Common myeloid progenitor, CD34-positive (primary cell): Measurements from ENCODE around the gene VTI1B.
A peak's percentile ranks its signal among the peaks of the same experiment; 100 is the strongest.

Experiments
- CTCF ChIA-PET: fragments of 350-600 bp; sonication (Branson Sonifier 250); formaldehyde crosslinking; loops from one replicate; lab custom pipeline; 2021; ENCODE audit warnings: antibody characterized with exemption; lab: Charles Lee
- POLR2A ChIA-PET: fragments of 350-600 bp; sonication (Branson Sonifier 250); formaldehyde crosslinking; loops from one replicate; lab custom pipeline; 2021; ENCODE audit warnings: antibody characterized with exemption; lab: Charles Lee
- DNase-seq, 3 donors: peaks; one replicate each; pipeline versions ENCODE4 v3.0.0 to v3.0.0-alpha.2; 2013
- H3K27ac ChIP-seq, 2 experiments: 1 replicate in 1 of 2; 2 replicates in 1 of 2; pipeline ENCODE4 v1.7.0; 2013; ENCODE audit warnings: inconsistent platforms in 2 of 2, low read length in 2 of 2, mild to moderate bottlenecking in 2 of 2, low read depth in 1 of 2, moderate library complexity in 1 of 2; ENCODE audit not compliant: severe bottlenecking in 2 of 2, insufficient read depth in 1 of 2, poor library complexity in 1 of 2
- H3K27me3 ChIP-seq, 5 experiments: replicated peaks in 2 of 5; 1 replicate in 3 of 5; 2 replicates in 2 of 5; pipeline versions ENCODE4 v1.6.1 to v1.7.0; 2013; ENCODE audit warnings: low read length in 4 of 5, mild to moderate bottlenecking in 2 of 5, moderate library complexity in 2 of 5, inconsistent platforms in 1 of 5; ENCODE audit not compliant: insufficient read depth in 5 of 5, control insufficient read depth in 4 of 5
- H3K36me3 ChIP-seq, 4 experiments: 1 replicate in 2 of 4; 2 replicates in 2 of 4; pipeline versions ENCODE4 v1.6.1 to v1.7.0; 2013; ENCODE audit warnings: low read length in 3 of 4, control low read depth in 1 of 4, mild to moderate bottlenecking in 1 of 4; ENCODE audit not compliant: control insufficient read depth in 4 of 4, insufficient read depth in 4 of 4
- H3K4me1 ChIP-seq, 4 experiments: 1 replicate in 3 of 4; 2 replicates in 1 of 4; pipeline versions ENCODE4 v1.6.1 to v1.7.1; 2013; ENCODE audit warnings: low read length in 3 of 4, mild to moderate bottlenecking in 3 of 4, control low read depth in 1 of 4, inconsistent platforms in 1 of 4, moderate library complexity in 1 of 4; ENCODE audit not compliant: control insufficient read depth in 4 of 4, insufficient read depth in 4 of 4; ENCODE audit errors: control extremely low read depth in 1 of 4
- H3K4me3 ChIP-seq, 7 experiments: 1 replicate in 4 of 7; 2 replicates in 3 of 7; pipeline versions ENCODE4 v1.5.1 to v1.7.0; 2013; ENCODE audit warnings: mild to moderate bottlenecking in 7 of 7, low read length in 6 of 7, moderate library complexity in 6 of 7, inconsistent platforms in 2 of 7, low read depth in 2 of 7, control low read depth in 1 of 7; ENCODE audit not compliant: insufficient read depth in 4 of 7, control insufficient read depth in 1 of 7; ENCODE audit errors: extremely low read depth in 1 of 7
- H3K9me3 ChIP-seq, 5 experiments: 1 replicate in 4 of 5; 2 replicates in 1 of 5; pipeline versions ENCODE4 v1.6.1 to v1.7.1; 2013; ENCODE audit warnings: low read length in 4 of 5, mild to moderate bottlenecking in 2 of 5, inconsistent platforms in 1 of 5, low read depth in 1 of 5, moderate library complexity in 1 of 5; ENCODE audit not compliant: control insufficient read depth in 4 of 5, insufficient read depth in 2 of 5; ENCODE audit errors: control extremely low read depth in 1 of 5
- WGBS: methylation state at CpG from one replicate; pipeline ENCODE4 v1.1.5; 2013; ENCODE audit not compliant: insufficient coverage; 5-methylcytosine and 5-hydroxymethylcytosine counted together

The VTI1B gene

DNA sequence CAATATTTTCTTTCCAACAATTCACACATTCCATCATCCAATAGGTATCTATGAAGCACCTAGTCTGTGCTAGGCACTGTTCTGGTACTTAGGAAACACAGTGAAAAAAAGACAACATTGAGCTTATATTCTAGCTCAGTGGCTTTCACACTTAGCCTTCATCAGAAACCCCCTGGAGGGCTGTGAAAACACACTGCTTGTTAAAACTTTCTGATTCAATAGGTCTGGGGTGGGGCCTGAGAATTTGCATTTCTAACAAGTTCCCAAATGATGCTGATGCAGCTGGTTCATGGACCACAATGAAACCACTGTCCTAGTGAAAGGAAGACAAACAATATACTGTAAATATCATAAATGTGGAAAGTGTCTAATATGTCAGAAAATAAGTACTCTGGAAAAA, 5.9 kb downstream of the VTI1B start:
- no peaks in the 10 kb centered on the region for H3K9me3 ChIP-seq
- CTCF ChIA-PET = interaction anchor here (0.7 to 16.3 kb wide), 9 partner anchors 8 to 83 kb away, joined by 3 to 192 read pairs (median 6); no protein-coding TSS in a partner anchor
- peak overlapping the region in 1 of 2 experiments; percentile 45 for H3K27ac ChIP-seq
- H3K4me3 ChIP-seq = no peak overlapping the region
- H3K27me3 ChIP-seq = no peaks in the 10 kb centered on the region
- peaks cover 0 to 4% (median 1%) of the 10 kb centered on the region in 4 experiments for H3K36me3 ChIP-seq
- DNase-seq = no peak
- POLR2A ChIA-PET = interaction anchor here (0.5 to 0.6 kb wide), 2 partner anchors 40 to 78 kb away, joined by 3 read pairs; no protein-coding TSS in a partner anchor
- H3K4me1 ChIP-seq = peaks cover 11 to 29% (median 21%) of the 10 kb centered on the region in 4 experiments

DNA sequence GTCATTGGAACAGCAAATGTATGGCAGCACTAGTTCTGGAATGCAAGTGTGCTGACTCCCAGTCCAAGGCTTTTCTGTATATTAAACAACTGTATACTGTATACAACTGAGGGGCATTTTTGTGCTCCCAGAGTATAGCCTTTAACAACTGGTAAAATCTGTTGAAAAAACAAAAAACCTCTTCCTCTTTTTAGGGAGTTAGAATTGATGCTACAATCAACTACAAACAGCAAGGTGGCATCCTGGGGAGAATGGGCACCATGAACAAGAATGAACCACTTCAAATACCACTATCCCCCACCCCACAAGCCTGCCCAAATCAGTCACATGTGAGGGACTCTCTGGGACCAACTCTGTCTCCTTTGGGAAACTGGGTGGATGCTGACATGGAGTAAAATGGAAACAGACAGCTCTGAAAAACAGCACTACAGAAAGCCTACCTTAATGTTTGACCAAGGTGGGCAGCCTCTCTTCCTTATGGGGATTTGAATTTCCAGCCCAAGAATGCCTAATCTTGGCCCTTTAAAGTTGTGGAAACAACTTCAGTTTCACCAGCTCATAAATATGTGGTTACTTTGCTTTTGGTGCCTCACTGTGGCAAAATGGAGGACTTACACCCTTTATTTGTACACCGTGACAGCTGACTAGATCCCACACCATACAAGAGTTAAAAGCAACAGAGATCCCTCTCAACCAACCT, 7.5 kb downstream of the VTI1B start:
- Histone ChIP-seq H3K4me1 (peaks cover 7 to 19% (median 11%) of the 10 kb centered on the region in 4 experiments), H3K4me3 (peak overlapping the region in 1 of 7 experiments; percentile 28), H3K9me3 (no peaks in the 10 kb centered on the region), H3K27me3 (no peaks in the 10 kb centered on the region), H3K36me3 (peaks cover 0 to 4% (median 3%) of the 10 kb centered on the region in 4 experiments), H3K27ac (peak overlapping the region; percentile 35 to 41)
- DNase-seq = peak; percentile 77 to 88 (median 82)
- ChIA-PET CTCF (interaction anchor here (0.8 to 16.3 kb wide), 25 partner anchors 8 to 81 kb away, joined by 3 to 192 read pairs (median 5); partner anchors contain the start of genes ARG2, PIGH and RDH12), POLR2A (interaction anchor here (1.0 kb wide), 1 partner anchor 82 kb away, joined by 4 read pairs; no protein-coding TSS in a partner anchor)
- no CpG with 5 or more reads among the region's 1 CpG for WGBS

DNA sequence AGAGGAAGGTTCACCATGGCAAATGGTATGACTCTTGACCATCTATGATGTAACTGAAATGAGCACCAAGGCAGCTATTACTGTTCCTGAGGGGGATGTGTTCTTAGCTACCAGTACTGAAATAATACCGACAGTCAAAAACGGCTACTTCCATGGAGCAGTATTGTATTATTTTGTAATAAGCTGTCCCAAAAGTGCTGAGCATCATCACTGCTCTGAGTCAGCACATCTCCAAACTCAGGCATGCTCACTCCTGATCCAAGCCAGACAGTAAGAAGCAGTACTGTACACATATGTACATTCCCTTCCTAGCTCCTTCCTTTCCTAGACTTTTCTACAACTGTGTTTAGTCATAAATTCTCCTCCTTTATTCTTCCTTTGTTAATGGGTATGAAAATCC, 8.6 kb downstream of the VTI1B start:
- peaks cover 7 to 24% (median 11%) of the 10 kb centered on the region in 4 experiments for H3K4me1 ChIP-seq
- peak overlapping the region in 1 of 2 experiments; percentile 41 for H3K27ac ChIP-seq
- H3K9me3 ChIP-seq = no peaks in the 10 kb centered on the region
- H3K27me3 ChIP-seq = no peaks in the 10 kb centered on the region
- H3K36me3 ChIP-seq = peaks cover 2 to 6% (median 3%) of the 10 kb centered on the region in 4 experiments
- ChIA-PET POLR2A (no interaction called here), CTCF (interaction anchor here (0.8 to 16.3 kb wide), 16 partner anchors 10 to 240 kb away, joined by 3 to 192 read pairs (median 6); partner anchors contain the start of genes PIGH and RDH11)
- WGBS = 100% methylated on average over 2 of the region's 2 CpGs
- no peak for DNase-seq
- no peak overlapping the region for H3K4me3 ChIP-seq

DNA sequence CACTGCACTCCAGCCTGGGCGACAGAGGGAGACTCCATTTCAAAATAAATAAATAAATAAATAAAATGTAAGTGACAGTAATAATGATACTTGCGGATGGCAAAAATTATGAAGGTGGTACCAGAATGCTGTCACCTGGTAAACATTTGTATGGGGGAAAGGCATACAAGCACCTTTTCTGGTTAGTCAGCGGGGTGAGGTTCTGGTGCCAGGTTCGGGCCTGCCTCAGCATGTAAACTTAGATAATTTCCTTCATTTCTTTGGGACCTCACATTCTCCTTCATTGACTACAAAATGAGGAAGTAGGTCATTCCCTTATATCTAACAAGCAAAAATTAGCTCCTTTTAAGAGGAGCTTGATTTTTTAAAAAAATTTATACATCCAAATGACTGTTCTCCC, 10.8 kb downstream of the VTI1B start:
- Histone ChIP-seq H3K9me3 (no peaks in the 10 kb centered on the region), H3K27me3 (no peaks in the 10 kb centered on the region), H3K27ac (peak overlapping the region in 1 of 2 experiments; percentile 15), H3K4me3 (no peak overlapping the region), H3K4me1 (peaks cover 7 to 24% (median 11%) of the 10 kb centered on the region in 4 experiments), H3K36me3 (peaks cover 4 to 16% (median 12%) of the 10 kb centered on the region in 4 experiments)
- WGBS = no CpG with 5 or more reads among the region's 4 CpGs
- DNase-seq = peak in 1 of 3 donors; percentile 21
- POLR2A ChIA-PET = no interaction called here
- CTCF ChIA-PET = interaction anchor here (0.7 to 16.3 kb wide), 14 partner anchors 9 to 86 kb away, joined by 3 to 192 read pairs (median 4); partner anchors contain the start of genes PIGH and VTI1B

DNA sequence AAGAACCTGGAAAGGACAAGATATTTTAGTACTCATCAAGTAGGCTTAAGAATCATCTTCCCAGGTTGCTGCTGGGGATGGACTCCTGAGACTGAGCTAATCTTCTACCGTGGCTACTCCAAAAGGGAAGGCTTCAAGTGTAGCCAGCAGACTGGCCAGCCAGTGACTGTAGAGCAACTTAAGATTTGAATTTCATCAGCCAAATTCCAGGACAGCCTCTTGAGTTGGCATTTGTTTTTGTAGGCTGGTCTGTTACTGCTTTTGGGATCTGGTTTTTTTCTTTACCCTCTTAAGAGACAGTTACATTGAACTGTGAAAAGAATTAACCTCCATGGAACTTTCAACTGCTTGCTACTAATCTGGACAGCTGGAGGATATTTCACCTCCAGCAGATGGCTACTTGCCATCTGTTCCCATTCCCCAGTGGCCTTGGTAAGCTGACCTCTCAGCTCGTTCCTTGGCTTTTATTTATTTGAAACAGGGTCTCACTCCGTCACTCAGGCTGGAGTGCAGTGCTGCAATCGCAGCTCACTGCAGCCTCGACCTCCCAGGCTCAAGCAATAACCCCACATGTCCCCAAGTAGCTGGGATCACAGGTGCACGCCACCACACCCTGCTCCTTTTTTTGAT, 20.7 kb downstream of the VTI1B start:
- no peak overlapping the region for H3K4me3 ChIP-seq
- no peaks in the 10 kb centered on the region for H3K27me3 ChIP-seq
- no peak overlapping the region for H3K27ac ChIP-seq
- WGBS = over 99% methylated on average over 6 of the region's 6 CpGs
- ChIA-PET CTCF (interaction anchor here (1.3 to 4.0 kb wide), 5 partner anchors 9 to 127 kb away, joined by 3 to 14 read pairs (median 7); no protein-coding TSS in a partner anchor), POLR2A (no interaction called here)
- no peak for DNase-seq
- peaks cover 38 to 85% (median 65%) of the 10 kb centered on the region in 4 experiments for H3K36me3 ChIP-seq
- no peaks in the 10 kb centered on the region for H3K9me3 ChIP-seq
- no peaks in the 10 kb centered on the region for H3K4me1 ChIP-seq

DNA sequence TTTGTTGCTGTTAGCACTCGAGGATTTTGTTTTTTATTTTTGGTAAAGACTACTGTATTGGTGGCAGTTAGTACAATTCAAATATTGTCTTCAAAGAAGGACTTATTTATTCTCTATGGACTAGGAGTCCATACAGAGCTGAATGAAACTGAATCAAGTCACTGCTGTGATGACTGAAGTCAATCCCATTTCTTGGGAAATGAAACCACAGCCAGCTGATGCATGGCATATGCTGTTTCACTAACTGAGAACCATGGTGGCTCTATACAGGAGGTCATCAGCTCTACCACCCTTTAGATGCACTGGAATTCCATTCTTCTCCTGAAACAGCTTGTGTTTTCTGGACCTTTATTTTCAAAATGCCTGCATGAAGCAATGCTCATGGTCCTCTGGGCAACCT, 22.2 kb downstream of the VTI1B start:
- ChIA-PET POLR2A (no interaction called here), CTCF (interaction anchor here (0.8 to 3.4 kb wide), 11 partner anchors 8 to 126 kb away, joined by 3 to 14 read pairs (median 5); no protein-coding TSS in a partner anchor)
- Histone ChIP-seq H3K4me1 (no peaks in the 10 kb centered on the region), H3K27ac (no peak overlapping the region), H3K9me3 (no peaks in the 10 kb centered on the region), H3K4me3 (no peak overlapping the region), H3K36me3 (peaks cover 39 to 92% (median 64%) of the 10 kb centered on the region in 4 experiments), H3K27me3 (no peaks in the 10 kb centered on the region)
- DNase-seq = no peak
- no CpG with 5 or more reads among the region's 1 CpG for WGBS
